ENCODE data around the gene SVIP.

SVIP gene

DNA sequence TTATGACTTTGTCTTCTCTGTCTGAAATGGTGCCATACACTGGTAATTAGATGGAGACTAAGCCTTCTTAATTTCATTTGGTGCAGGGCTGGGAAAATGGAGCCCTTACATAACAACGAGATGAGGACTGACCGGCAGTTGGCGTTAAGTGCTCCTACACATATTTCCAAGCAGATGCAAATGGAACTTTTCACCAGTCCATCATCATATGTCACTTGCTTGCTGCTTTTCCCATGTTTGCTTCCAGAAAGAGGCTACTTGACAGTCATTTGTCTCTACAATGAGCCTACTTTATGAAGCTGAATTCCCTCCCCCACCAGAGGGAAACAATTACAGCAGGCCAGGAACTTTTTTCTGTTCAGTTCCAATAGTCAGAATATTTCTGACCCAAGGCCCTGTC lies 32.6 kb downstream of the SVIP start:
- FAIRE-seq, result no peak
- no peak for DNase-seq (ENCODE audit: insufficient read length, low spot score)

- DNase-seq (ENCODE audit: insufficient read length, low spot score) (no peak), FAIRE-seq (no peak)
These were observed 33.7 kb downstream of the SVIP start for GRCh38 chr11:22795914-22796313.

DNA sequence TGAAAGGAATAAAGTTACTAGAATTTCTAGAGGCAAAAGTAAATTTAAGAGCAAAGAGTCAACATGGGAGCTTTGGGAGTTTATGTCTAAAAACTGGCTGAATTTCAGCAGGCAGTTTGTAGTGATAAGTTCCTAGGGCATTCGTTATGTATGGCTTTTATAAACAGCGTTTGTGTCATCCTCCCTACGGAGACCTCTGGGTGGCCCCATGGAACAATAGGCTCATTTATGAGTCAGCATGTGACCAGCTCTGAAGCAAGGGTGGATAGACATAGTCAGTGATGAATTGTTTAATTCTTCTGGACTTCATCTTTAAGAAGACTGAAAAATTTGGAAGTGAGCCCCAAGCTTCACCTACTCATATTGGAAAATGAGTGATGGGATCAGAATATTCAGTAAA lies 37.1 kb downstream of the SVIP start:
- DNase-seq (ENCODE audit: insufficient read length, low spot score), result no peak
- no peak for FAIRE-seq

DNA sequence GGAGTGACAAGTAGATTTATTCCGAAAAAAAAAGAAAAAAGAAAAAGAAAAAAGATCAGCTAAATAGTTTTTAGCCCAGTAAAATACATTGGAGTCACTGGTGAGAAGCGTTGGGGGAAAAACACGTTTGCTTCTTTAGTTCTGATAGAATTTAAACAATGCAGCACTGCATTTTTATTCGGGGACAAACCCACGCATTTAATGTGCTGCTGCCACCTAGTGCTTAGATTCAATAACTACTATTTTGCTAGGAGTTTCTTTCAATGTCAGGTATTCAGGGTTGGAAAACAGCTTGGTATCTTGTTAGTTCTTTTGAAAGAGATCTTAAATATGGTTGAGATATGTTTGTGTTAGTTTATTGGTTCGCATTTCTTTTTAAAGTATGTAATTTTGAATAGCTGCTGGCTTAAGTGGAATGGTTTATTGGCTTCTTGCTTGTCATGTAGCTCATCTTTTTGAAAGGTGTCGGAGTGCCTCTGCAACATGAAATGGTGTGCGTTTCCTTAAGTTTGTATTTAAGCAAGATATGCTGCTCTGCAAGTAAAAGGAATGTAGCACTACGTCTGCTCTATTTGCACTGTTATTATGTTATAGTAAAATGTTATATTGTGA lies 41.9 kb downstream of the SVIP start:
- DNase-seq (ENCODE audit: insufficient read length, low spot score) (peak; percentile 39), FAIRE-seq (peak; percentile 31)

GRCh38 chr11:22787055-22787454 lies 42.5 kb downstream of the SVIP start:
- FAIRE-seq (no peak), DNase-seq (ENCODE audit: insufficient read length, low spot score) (no peak)

- DNase-seq (ENCODE audit: insufficient read length, low spot score), result no peak
- no peak for FAIRE-seq
These were observed 43.1 kb downstream of the SVIP start for GRCh38 chr11:22786475-22786874.

- no peak for FAIRE-seq
These were observed 44.4 kb downstream of the SVIP start for GRCh38 chr11:22785251-22785650.

GRCh38 chr11:22780952-22781593 lies 48.5 kb downstream of the SVIP start:
- no peak for FAIRE-seq
- DNase-seq (ENCODE audit: insufficient read length, low spot score), result no peak

More at GRCh38 chr11:22785251-22785650, 44.4 kb downstream of the SVIP start:
- no peak for DNase-seq (ENCODE audit: insufficient read length, low spot score)

- DNase-seq (ENCODE audit: insufficient read length, low spot score) (no peak), FAIRE-seq (no peak)
These were observed 49.8 kb downstream of the SVIP start for GRCh38 chr11:22779850-22780249.

- FAIRE-seq, result no peak
- no peak for DNase-seq (ENCODE audit: insufficient read length, low spot score)
These were observed 51.0 kb downstream of the SVIP start for GRCh38 chr11:22778642-22779041.

DNA sequence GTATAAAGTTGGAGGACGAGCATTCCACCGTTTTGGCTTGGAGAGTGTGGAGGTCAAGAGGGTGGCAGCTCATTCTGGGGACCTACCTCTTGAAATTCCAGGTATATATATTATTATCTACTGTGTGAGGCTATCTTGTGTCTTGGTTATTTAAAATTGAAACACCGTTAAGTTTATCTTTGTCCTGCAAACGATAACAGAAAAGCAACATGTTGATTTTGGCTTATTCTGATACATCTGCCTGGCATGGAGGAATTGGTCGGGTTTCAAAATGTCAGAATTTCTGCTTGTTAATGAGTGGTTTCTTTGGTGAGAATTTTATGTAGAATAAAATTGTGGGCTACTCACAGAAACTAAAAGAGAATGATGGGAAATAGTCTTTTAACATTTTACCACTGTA lies 54.4 kb downstream of the SVIP start:
- no peak for FAIRE-seq
- DNase-seq (ENCODE audit: insufficient read length, low spot score), result no peak

DNA sequence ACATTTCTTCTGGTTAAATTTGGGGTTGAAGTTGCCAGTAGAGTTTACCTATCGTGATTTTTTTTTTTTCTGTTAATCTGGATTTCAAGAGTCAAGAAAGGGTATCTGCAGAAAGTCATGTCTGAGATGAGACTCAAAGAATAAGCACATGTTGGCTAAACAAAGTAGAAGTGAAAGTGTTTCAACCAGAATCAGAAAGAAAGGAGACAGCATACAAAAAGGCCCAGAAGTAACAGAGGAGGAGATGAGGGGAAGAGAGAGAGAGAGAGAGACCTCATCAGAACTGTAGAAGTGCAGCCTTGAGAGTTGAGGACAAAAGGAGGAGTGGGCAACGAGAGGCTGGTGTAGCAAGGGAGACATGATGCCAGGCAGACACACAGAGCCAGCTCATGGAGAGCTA lies 54.9 kb downstream of the SVIP start:
- FAIRE-seq, result no peak
- DNase-seq (ENCODE audit: insufficient read length, low spot score), result no peak

GRCh38 chr11:22769081-22769480 lies 60.5 kb downstream of the SVIP start:
- FAIRE-seq, result no peak

More at GRCh38 chr11:22769081-22769480, 60.5 kb downstream of the SVIP start:
- no peak for DNase-seq (ENCODE audit: insufficient read length, low spot score)
